Activated CD8-positive, alpha-beta T cell treated with anti-CD3 and anti-CD28 coated beads, Interleukin-2, amount 10 ng/mL, durations not matched to agents 7 days and 5 days (primary cell): ENCODE measurements around the gene B4GALT3. TPM values are rescaled to one million over a fixed set of nuclear protein-coding genes. Genes with fewer than 3 reads are reported as not detected.

Source experiments
- ATAC-seq: fragments of 150-1000 bp; cut with Tn5 transposase; one replicate; pipeline ENCODE4 v1.10.0; 2021; ENCODE audit warnings: moderate library complexity
- CTCF ChIA-PET: fragments of 350-600 bp; sonication (Branson Sonifier 250); formaldehyde crosslinking; loops from one replicate; lab custom pipeline; 2021; ENCODE audit warnings: antibody characterized with exemption; lab: Charles Lee
- POLR2A ChIA-PET: fragments of 350-600 bp; sonication (Branson Sonifier 250); formaldehyde crosslinking; loops from one replicate; lab custom pipeline; 2021; ENCODE audit warnings: antibody characterized with exemption; lab: Charles Lee
- DNase-seq: peaks from one replicate; pipeline ENCODE4 v3.0.0-alpha.2; 2020
- H3K27ac Mint-ChIP-seq: one replicate; pipeline ENCODE4 v1.8.0; 2021; ENCODE audit warnings: mild to moderate bottlenecking, mixed read lengths
- H3K27me3 Mint-ChIP-seq: one replicate; pipeline ENCODE4 v1.8.0; 2021; ENCODE audit warnings: low read depth, mixed read lengths
- H3K36me3 Mint-ChIP-seq: one replicate; pipeline ENCODE4 v1.8.0; 2021; ENCODE audit warnings: low read depth, mixed read lengths
- H3K4me1 Mint-ChIP-seq: one replicate; pipeline ENCODE4 v1.8.0; 2021; ENCODE audit warnings: low read depth, mixed read lengths
- H3K4me3 Mint-ChIP-seq: one replicate; pipeline ENCODE4 v1.8.0; 2021; ENCODE audit warnings: mild to moderate bottlenecking, mixed read lengths
- H3K9me3 Mint-ChIP-seq: one replicate; pipeline ENCODE4 v1.8.0; 2022; ENCODE audit warnings: mixed read lengths; ENCODE audit not compliant: insufficient read depth
- total RNA-seq, 2 experiments: library from RNA; stranded (reverse); gene quantifications; one replicate each; pipeline ENCODE4 v1.2.3, GENCODE V29; 2021

The B4GALT3 gene
- total RNA-seq, 2 experiments from 2014 or later, result 34.2 to 37.0 TPM

DNA sequence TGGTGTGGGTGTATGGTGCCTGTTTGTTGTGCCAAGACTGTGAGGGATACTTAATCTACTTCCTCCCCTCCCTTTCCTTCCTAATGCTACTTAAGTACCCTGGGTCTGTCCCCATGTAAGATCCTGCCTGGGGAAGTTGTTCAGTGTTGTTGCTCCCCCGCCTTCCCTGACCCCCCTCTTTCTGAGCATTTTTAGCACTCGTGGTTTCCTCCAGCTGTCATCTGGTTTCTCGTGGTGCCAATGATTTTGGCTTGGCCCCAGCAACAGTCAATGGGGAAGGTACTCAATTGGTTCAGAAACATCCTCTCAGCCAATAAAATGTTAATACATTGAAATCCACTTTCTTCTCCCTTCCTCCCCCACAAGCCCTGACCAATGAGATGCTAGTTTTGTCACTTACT is 8.0 kb upstream of the B4GALT3 start:
- Mint-ChIP-seq H3K4me3 (peak overlapping the region; percentile 62), H3K9me3 (no peaks in the 10 kb centered on the region), H3K27me3 (no peaks in the 10 kb centered on the region), H3K36me3 (peaks cover 9% of the 10 kb centered on the region), H3K4me1 (peaks cover 79% of the 10 kb centered on the region), H3K27ac (peak overlapping the region; percentile 91)
- CTCF ChIA-PET, result interaction anchor here (0.8 to 2.9 kb wide), 9 partner anchors 9 to 202 kb away, joined by 3 to 32 read pairs (median 5); partner anchors contain the start of genes NDUFS2, PPOX and TOMM40L
- POLR2A ChIA-PET, result interaction anchor here (0.7 to 2.2 kb wide), 10 partner anchors 8 to 85 kb away, joined by 3 to 14 read pairs (median 5); partner anchors contain the start of genes ADAMTS4, B4GALT3, NDUFS2 and PPOX
- ATAC-seq (peak; percentile 83), DNase-seq (peak; percentile 90)

- CTCF ChIA-PET, result interaction anchor here (0.9 to 5.5 kb wide), 17 partner anchors 9 to 201 kb away, joined by 3 to 70 read pairs (median 6); partner anchors contain the start of genes ADAMTS4, APOA2, FCER1G and NDUFS2
- H3K27ac Mint-ChIP-seq, result peak overlapping the region; percentile 93
- DNase-seq (peak; percentile 81), ATAC-seq (peak; percentile 62)
- H3K27me3 Mint-ChIP-seq, result no peaks in the 10 kb centered on the region
- POLR2A ChIA-PET, result interaction anchor here (0.6 to 2.7 kb wide), 15 partner anchors 10 to 349 kb away, joined by 3 to 40 read pairs (median 5); partner anchors contain the start of genes ARHGAP30, DEDD, NDUFS2 and PFDN2
- H3K4me3 Mint-ChIP-seq, result peak overlapping the region; percentile 47
- H3K9me3 Mint-ChIP-seq, result no peaks in the 10 kb centered on the region
- peaks cover 9% of the 10 kb centered on the region for H3K36me3 Mint-ChIP-seq
- H3K4me1 Mint-ChIP-seq, result peaks cover 76% of the 10 kb centered on the region
These were observed 4.9 kb upstream of the B4GALT3 start for GRCh38 chr1:161182214-161182613.

DNA sequence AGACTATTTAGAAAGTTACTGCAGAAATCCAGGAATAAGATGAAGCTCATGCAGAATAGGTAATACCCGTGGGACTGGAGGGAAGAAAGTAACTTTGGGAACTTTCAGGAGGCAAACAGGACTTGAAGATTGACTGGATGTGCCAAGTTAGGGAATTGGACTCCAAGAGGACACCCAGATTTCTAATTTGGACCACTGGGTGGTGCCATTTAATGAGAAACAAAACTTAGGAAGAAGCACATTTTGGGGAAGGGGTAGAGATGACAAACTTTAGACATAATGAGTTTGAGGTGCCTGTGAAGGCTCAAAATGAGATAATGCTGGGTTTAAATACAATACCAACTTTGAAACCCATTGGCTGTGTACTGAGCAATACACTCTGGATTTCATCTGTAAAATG is 3.3 kb upstream of the B4GALT3 start:
- CTCF ChIA-PET, result interaction anchor here (1.2 to 5.5 kb wide), 11 partner anchors 10 to 201 kb away, joined by 3 to 70 read pairs (median 15); partner anchors contain the start of genes ADAMTS4, ARHGAP30, NDUFS2 and PPOX
- H3K9me3 Mint-ChIP-seq, result no peaks in the 10 kb centered on the region
- H3K4me3 Mint-ChIP-seq, result no peak overlapping the region
- DNase-seq, result no peak
- POLR2A ChIA-PET, result interaction anchor here (0.8 to 2.7 kb wide), 5 partner anchors 10 to 62 kb away, joined by 4 to 9 read pairs (median 5); partner anchors contain the start of genes NDUFS2, NIT1, PFDN2 and PPOX
- H3K36me3 Mint-ChIP-seq, result peaks cover 15% of the 10 kb centered on the region
- peak overlapping the region; percentile 77 for H3K27ac Mint-ChIP-seq
- no peak for ATAC-seq
- H3K27me3 Mint-ChIP-seq, result no peaks in the 10 kb centered on the region
- H3K4me1 Mint-ChIP-seq, result peaks cover 70% of the 10 kb centered on the region

DNA sequence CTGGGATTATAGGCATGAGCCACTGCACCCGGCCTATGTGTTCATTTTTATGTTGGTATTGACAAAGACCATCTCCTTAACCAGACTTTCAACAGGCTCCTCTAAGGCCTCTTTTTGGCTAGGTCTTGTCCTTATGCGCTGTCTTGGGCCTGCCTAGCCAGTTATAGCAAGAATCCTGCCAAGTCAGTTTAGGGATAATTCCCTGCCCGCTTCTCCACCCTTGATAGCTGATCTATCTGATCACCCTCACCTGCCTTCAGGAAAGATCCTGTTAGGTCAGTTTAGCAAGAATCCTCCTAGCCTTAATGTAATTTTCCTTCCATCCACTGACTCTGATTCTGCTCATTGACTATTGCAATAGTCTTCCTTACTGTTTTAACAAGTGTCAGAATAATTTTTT is 2.4 kb upstream of the B4GALT3 start:
- H3K27me3 Mint-ChIP-seq, result no peaks in the 10 kb centered on the region
- H3K4me3 Mint-ChIP-seq, result no peak overlapping the region
- CTCF ChIA-PET, result interaction anchor here (3.7 to 5.5 kb wide), 4 partner anchors 9 to 46 kb away, joined by 12 to 70 read pairs (median 54); partner anchors contain the start of genes PPOX and TOMM40L
- DNase-seq (no peak), ATAC-seq (no peak)
- peaks cover 23% of the 10 kb centered on the region for H3K36me3 Mint-ChIP-seq
- H3K4me1 Mint-ChIP-seq, result peaks cover 71% of the 10 kb centered on the region
- H3K27ac Mint-ChIP-seq, result no peak overlapping the region
- POLR2A ChIA-PET, result interaction anchor here (0.9 kb wide), 1 partner anchor 22 kb away, joined by 4 read pairs; the partner anchor contains the start of gene NDUFS2
- no peaks in the 10 kb centered on the region for H3K9me3 Mint-ChIP-seq

GRCh38 chr1:161177936-161178244 is 583 bp upstream of the B4GALT3 start:
- DNase-seq (no peak), ATAC-seq (no peak)
- CTCF ChIA-PET, result interaction anchor here (0.6 to 3.3 kb wide), 4 partner anchors 12 to 132 kb away, joined by 3 to 40 read pairs (median 7); partner anchors contain the start of genes PPOX and USF1
- POLR2A ChIA-PET, result interaction anchor here (0.6 to 2.3 kb wide), 5 partner anchors 8 to 208 kb away, joined by 3 to 46 read pairs (median 12); partner anchors contain the start of genes NDUFS2 and PPOX
- Mint-ChIP-seq H3K9me3 (no peaks in the 10 kb centered on the region), H3K27me3 (no peaks in the 10 kb centered on the region), H3K27ac (peak overlapping the region; percentile 94), H3K4me3 (peak overlapping the region; percentile 90), H3K4me1 (peaks cover 62% of the 10 kb centered on the region), H3K36me3 (peaks cover 34% of the 10 kb centered on the region)

DNA sequence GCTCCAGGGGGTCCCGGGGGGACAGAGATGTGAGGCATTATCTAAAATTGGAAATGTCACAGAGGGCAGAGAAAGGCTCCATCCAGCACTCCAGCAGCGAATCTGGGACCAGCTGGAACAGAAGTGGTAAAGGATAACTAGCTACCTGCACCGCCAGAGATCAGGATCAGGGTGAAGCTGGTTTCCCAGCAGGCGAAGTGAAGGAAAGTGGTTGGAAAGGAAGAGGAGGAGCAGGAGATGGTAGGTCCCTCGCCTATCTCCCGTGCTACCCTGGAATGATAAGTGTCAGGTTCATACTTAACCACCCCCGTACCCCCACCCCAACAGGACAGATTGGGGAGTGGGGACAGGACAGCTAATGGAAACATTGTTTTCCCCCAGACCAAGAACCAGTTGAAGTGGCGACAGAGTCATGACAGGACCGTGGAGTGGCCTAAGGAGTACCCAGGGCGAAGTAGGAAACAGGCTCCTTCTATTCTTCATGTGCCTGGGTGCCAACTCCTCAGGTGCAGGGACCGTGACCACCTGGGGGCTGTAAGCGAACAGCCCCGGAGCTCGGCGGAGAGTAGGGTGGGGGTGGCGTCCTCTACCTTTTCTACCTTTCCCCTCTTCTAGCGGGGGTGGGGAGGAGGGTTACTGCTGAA is 717 bp downstream of the B4GALT3 start:
- Mint-ChIP-seq H3K4me1 (peaks cover 49% of the 10 kb centered on the region), H3K36me3 (peaks cover 38% of the 10 kb centered on the region), H3K4me3 (peak overlapping the region; percentile 90), H3K27me3 (no peaks in the 10 kb centered on the region), H3K9me3 (no peaks in the 10 kb centered on the region), H3K27ac (peak overlapping the region; percentile 94)
- ChIA-PET CTCF (interaction anchor here (1.2 to 3.3 kb wide), 6 partner anchors 10 to 205 kb away, joined by 3 to 40 read pairs (median 6); partner anchors contain the start of genes CFAP126, NDUFS2, PPOX and TOMM40L), POLR2A (interaction anchor here (0.7 to 2.3 kb wide), 11 partner anchors 10 to 213 kb away, joined by 3 to 46 read pairs (median 4); partner anchors contain the start of genes NDUFS2, PPOX, TOMM40L and UFC1)
- ATAC-seq (no peak), DNase-seq (no peak)

GRCh38 chr1:161175771-161176453 is 1.4 kb downstream of the B4GALT3 start:
- peaks cover 42% of the 10 kb centered on the region for H3K36me3 Mint-ChIP-seq
- CTCF ChIA-PET, result interaction anchor here (1.4 to 3.3 kb wide), 4 partner anchors 10 to 206 kb away, joined by 5 to 40 read pairs (median 8); partner anchors contain the start of genes PPOX and TOMM40L
- H3K27me3 Mint-ChIP-seq, result no peaks in the 10 kb centered on the region
- H3K9me3 Mint-ChIP-seq, result no peaks in the 10 kb centered on the region
- ATAC-seq (no peak), DNase-seq (no peak)
- H3K27ac Mint-ChIP-seq, result peak overlapping the region; percentile 94
- POLR2A ChIA-PET, result interaction anchor here (0.7 to 2.3 kb wide), 8 partner anchors 9 to 133 kb away, joined by 3 to 46 read pairs (median 6); partner anchors contain the start of genes NDUFS2, PPOX and USP21
- peak overlapping the region; percentile 90 for H3K4me3 Mint-ChIP-seq
- H3K4me1 Mint-ChIP-seq, result peaks cover 44% of the 10 kb centered on the region

DNA sequence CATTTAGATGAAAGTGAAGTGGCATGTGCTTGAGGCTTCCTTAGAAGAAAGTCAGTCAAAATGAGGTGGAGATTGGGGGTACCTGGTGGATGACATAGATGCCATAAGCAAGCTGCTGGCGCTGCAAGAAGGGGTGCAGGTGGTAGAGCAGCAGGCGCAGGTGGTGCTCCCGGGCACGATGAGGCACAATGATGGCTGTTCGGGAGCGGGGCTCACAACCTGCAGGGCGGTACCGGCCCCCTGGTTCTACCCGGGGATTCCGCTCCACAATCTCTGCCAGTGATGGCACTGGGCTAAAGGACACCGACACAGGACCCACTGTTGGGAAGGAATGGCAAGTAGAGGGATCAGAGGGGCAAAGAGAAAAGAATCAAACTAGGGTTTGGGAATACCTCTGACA is 2.4 kb downstream of the B4GALT3 start:
- H3K27ac Mint-ChIP-seq, result no peak overlapping the region
- peaks cover 36% of the 10 kb centered on the region for H3K4me1 Mint-ChIP-seq
- no peaks in the 10 kb centered on the region for H3K9me3 Mint-ChIP-seq
- no peak overlapping the region for H3K4me3 Mint-ChIP-seq
- ATAC-seq (no peak), DNase-seq (no peak)
- peaks cover 47% of the 10 kb centered on the region for H3K36me3 Mint-ChIP-seq
- no peaks in the 10 kb centered on the region for H3K27me3 Mint-ChIP-seq
- ChIA-PET CTCF (interaction anchor here (3.3 kb wide), 2 partner anchors 9 to 17 kb away, joined by 10 to 40 read pairs; partner anchors contain the start of gene PPOX), POLR2A (interaction anchor here (0.7 to 1.4 kb wide), 2 partner anchors 8 to 20 kb away, joined by 4 to 5 read pairs; partner anchors contain the start of gene PPOX)

DNA sequence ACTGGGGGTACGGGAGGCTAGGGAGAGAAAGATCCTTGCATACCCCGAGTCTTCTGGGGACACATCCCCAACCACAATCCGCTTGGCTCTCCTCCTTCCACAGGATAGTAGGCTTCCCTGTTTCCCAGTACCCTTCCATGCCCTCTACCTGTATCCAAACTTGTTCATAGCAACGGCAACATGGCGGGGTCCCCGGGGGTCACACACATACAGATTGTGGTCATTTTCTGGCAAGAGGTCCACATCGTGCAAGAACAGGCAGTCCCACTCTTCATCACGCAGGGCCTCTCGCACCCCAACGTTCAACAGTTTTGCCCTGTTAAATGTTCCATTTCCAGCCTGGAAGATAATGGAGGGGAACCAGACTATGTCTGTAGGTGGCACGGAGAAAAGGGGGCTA is 3.6 kb downstream of the B4GALT3 start:
- H3K9me3 Mint-ChIP-seq, result no peaks in the 10 kb centered on the region

DNA sequence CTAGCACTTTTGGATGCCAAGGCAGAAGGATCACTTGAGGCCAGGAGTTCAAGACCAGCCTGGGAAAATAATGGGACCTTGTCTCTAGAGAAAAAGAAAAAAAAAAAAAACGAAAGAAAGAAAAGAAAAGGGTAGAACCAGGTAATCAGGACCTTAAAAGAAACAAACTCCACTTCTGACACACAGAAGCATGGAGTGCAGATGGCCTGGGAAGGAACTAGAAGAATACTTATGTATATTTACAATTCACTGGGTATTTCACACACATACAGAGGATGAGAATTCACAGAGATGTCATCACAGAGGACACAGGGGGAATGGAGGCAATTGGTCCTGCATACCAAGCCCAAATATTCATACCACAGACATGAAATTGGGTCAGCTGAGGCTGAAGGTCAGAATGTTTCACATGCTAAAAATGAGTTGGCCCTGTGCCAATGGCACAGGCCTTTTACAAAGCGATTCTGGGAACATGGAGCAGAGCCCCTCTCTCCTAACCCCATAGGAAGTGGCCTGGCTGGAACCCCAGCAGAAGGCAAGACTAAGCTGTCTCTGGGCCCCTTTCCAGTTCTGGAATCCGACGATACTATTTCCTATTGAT is 4.4 kb downstream of the B4GALT3 start:
- Mint-ChIP-seq H3K9me3 (no peaks in the 10 kb centered on the region), H3K27ac (peak overlapping the region; percentile 72), H3K36me3 (peaks cover 52% of the 10 kb centered on the region), H3K4me3 (no peak overlapping the region), H3K27me3 (no peaks in the 10 kb centered on the region), H3K4me1 (peaks cover 36% of the 10 kb centered on the region)
- CTCF ChIA-PET, result no interaction called here
- DNase-seq (no peak), ATAC-seq (no peak)
- POLR2A ChIA-PET, result interaction anchor here (1.2 kb wide), 1 partner anchor 13 kb away, joined by 4 read pairs; no protein-coding TSS in a partner anchor

More for the DNA sequence above, 3.6 kb downstream of the B4GALT3 start:
- ChIA-PET POLR2A (no interaction called here), CTCF (no interaction called here)
- DNase-seq (no peak), ATAC-seq (no peak)
- Mint-ChIP-seq H3K4me1 (peaks cover 36% of the 10 kb centered on the region), H3K36me3 (peaks cover 47% of the 10 kb centered on the region), H3K27me3 (no peaks in the 10 kb centered on the region), H3K27ac (no peak overlapping the region), H3K4me3 (no peak overlapping the region)
